Measurements from ENCODE around the gene TRIM14.
"Not testable (repeated sequence)": the region's sequence is repeated elsewhere in the genome, so short reads cannot be mapped to it uniquely, and the experiment has no call there.

Gene TRIM14

GRCh38 chr9:98078895-98079294 is 40.1 kb downstream of the TRIM14 start:
- no peak for DNase-seq (ENCODE audit: extremely low spot score)
- ChIA-PET POLR2A (no interaction called here), CTCF (interaction anchor here (0.6 kb wide), 1 partner anchor 30 kb away, joined by 3 read pairs; no protein-coding TSS in a partner anchor)
- TF ChIP-seq CTBP1 (IDR thresholded peaks at IDR 0.05; ENCODE audit: borderline replicate concordance): no peak
- TF ChIP-seq L3MBTL2 (conservative IDR thresholded peaks at IDR 0.05): no peak
- TF ChIP-seq TARDBP (IDR thresholded peaks at IDR 0.05): no peak
- TF ChIP-seq SP1 (IDR thresholded peaks at IDR 0.05): no peak
- no peak for TF ChIP-seq FOXK2 (IDR thresholded peaks at IDR 0.05)
- TF ChIP-seq ZNF384 (IDR thresholded peaks at IDR 0.05): no peak
- no peak for TF ChIP-seq LEF1 (IDR thresholded peaks at IDR 0.05; ENCODE audit: borderline replicate concordance)
- TF ChIP-seq HDGF (IDR thresholded peaks at IDR 0.05; ENCODE audit: borderline replicate concordance): no peak
- no peak for TF ChIP-seq FOXA1 (IDR thresholded peaks at IDR 0.05)
- TF ChIP-seq PKNOX1 (IDR thresholded peaks at IDR 0.05): no peak
- TF ChIP-seq ELF4 (IDR thresholded peaks at IDR 0.05): no peak
- no peak for TF ChIP-seq NFRKB (IDR thresholded peaks at IDR 0.05)
- no peak for TF ChIP-seq SUZ12 (IDR thresholded peaks at IDR 0.05)
- no peak for TF ChIP-seq BHLHE40 (IDR thresholded peaks at IDR 0.05; ENCODE audit: borderline replicate concordance)
- no peak for TF ChIP-seq ARNT (IDR thresholded peaks at IDR 0.05)
- TF ChIP-seq FOXM1 (IDR thresholded peaks at IDR 0.05; ENCODE audit: borderline replicate concordance): no peak

GRCh38 chr9:98076514-98076890 is 42.5 kb downstream of the TRIM14 start:
- CTCF ChIA-PET; DNase-seq (ENCODE audit: extremely low spot score); POLR2A ChIA-PET: not testable (repeated sequence)

GRCh38 chr9:98075332-98075805 is 43.7 kb downstream of the TRIM14 start:
- ChIA-PET CTCF (interaction anchor here (0.6 kb wide), 1 partner anchor 74 kb away, joined by 3 read pairs; no protein-coding TSS in a partner anchor), POLR2A (no interaction called here)
- DNase-seq (ENCODE audit: extremely low spot score): no peak
- TF ChIP-seq PKNOX1 (IDR thresholded peaks at IDR 0.05): peak; percentile 35; the same call in 1 of the 2 replicates
- no peak for TF ChIP-seq FOXA1 (IDR thresholded peaks at IDR 0.05)
- TF ChIP-seq NFRKB (IDR thresholded peaks at IDR 0.05): no peak

GRCh38 chr9:98074115-98074990 is 44.7 kb downstream of the TRIM14 start:
- CTCF ChIA-PET: interaction anchor here (0.6 to 1.8 kb wide), 8 partner anchors 10 to 915 kb away, joined by 3 to 6 read pairs (median 4); partner anchors contain the start of genes NANS and TBC1D2
- TF ChIP-seq FOXM1 (IDR thresholded peaks at IDR 0.05; ENCODE audit: borderline replicate concordance) (no peak), PKNOX1 (IDR thresholded peaks at IDR 0.05) (peak; percentile 38; the same call in 1 of the 2 replicates)
- POLR2A ChIA-PET: interaction anchor here (1.6 kb wide), 1 partner anchor 182 kb away, joined by 8 read pairs; the partner anchor contains the start of gene TBC1D2
- DNase-seq (ENCODE audit: extremely low spot score): peak; percentile 76

- CTCF ChIA-PET: interaction anchor here (0.6 kb wide), 1 partner anchor 87 kb away, joined by 3 read pairs; no protein-coding TSS in a partner anchor
Observed at GRCh38 chr9:98071737-98072136, 47.3 kb downstream of the TRIM14 start.

GRCh38 chr9:98070704-98071103 is 48.3 kb downstream of the TRIM14 start:
- TF ChIP-seq BHLHE40 (IDR thresholded peaks at IDR 0.05; ENCODE audit: borderline replicate concordance): no peak
- no peak for TF ChIP-seq SP1 (IDR thresholded peaks at IDR 0.05)
- CTCF ChIA-PET: interaction anchor here (0.6 to 0.7 kb wide), 2 partner anchors 14 to 193 kb away, joined by 3 read pairs; no protein-coding TSS in a partner anchor
- POLR2A ChIA-PET: no interaction called here
- no peak for DNase-seq (ENCODE audit: extremely low spot score)

More at GRCh38 chr9:98071737-98072136, 47.3 kb downstream of the TRIM14 start:
- TF ChIP-seq SP1 (IDR thresholded peaks at IDR 0.05): no peak
- no peak for TF ChIP-seq PKNOX1 (IDR thresholded peaks at IDR 0.05)
- no peak for TF ChIP-seq L3MBTL2 (conservative IDR thresholded peaks at IDR 0.05)
- no peak for TF ChIP-seq FOXM1 (IDR thresholded peaks at IDR 0.05; ENCODE audit: borderline replicate concordance)
- POLR2A ChIA-PET: interaction anchor here (1.1 kb wide), 1 partner anchor 14 kb away, joined by 3 read pairs; no protein-coding TSS in a partner anchor
- DNase-seq (ENCODE audit: extremely low spot score): no peak

GRCh38 chr9:98069551-98069950 is 49.5 kb downstream of the TRIM14 start:
- TF ChIP-seq BHLHE40 (IDR thresholded peaks at IDR 0.05; ENCODE audit: borderline replicate concordance) (no peak), SUZ12 (IDR thresholded peaks at IDR 0.05) (no peak), NFRKB (IDR thresholded peaks at IDR 0.05) (no peak), FOXM1 (IDR thresholded peaks at IDR 0.05; ENCODE audit: borderline replicate concordance) (no peak)
- POLR2A ChIA-PET: no interaction called here
- DNase-seq (ENCODE audit: extremely low spot score): no peak
- CTCF ChIA-PET: no interaction called here

Measured in HEK293T (cell line).